BJ (cell line): ENCODE measurements around the gene AGAP1. TPM values are rescaled to one million over a fixed set of nuclear protein-coding genes. Genes with fewer than 3 reads are reported as not detected.

Source experiments
- CTCF ChIA-PET: fragments of 350-600 bp; formaldehyde crosslinking; extraction: SDS; loops from one replicate; lab custom pipeline; 2021; ENCODE audit warnings: antibody characterized with exemption, inconsistent platforms; lab: Yijun Ruan, JAX
- POLR2A ChIA-PET: fragments of 300-600 bp; sonication (Branson Sonifier 250); formaldehyde crosslinking; extraction: SDS; loops from one replicate; lab custom pipeline; 2021; ENCODE audit warnings: antibody characterized with exemption; lab: Charles Lee
- DNase-seq: peaks from one replicate; pipeline ENCODE4 v3.0.0-alpha.2; 2011; ENCODE audit warnings: low read depth
- H3K27me3 ChIP-seq: 2 replicates; pipeline ENCODE4 v1.6.0; 2011; ENCODE audit warnings: low read length; ENCODE audit not compliant: control insufficient read depth, insufficient read depth
- H3K36me3 ChIP-seq: 2 replicates; pipeline ENCODE4 v1.5.1; 2011; ENCODE audit warnings: low read length; ENCODE audit not compliant: control insufficient read depth, insufficient read depth
- H3K4me3 ChIP-seq: 2 replicates; pipeline ENCODE4 v1.5.1; 2011; ENCODE audit warnings: low read depth, mild to moderate bottlenecking, control low read depth, low read length
- CTCF ChIP-seq: IDR thresholded peaks from 2 replicates; pipeline ENCODE4 v1.5.1; 2011; ENCODE audit warnings: low read depth, mild to moderate bottlenecking, control low read depth, inconsistent platforms, low read length, moderate library complexity; ENCODE audit not compliant: insufficient read depth
- polyA plus RNA-seq: library from polyadenylated mRNA; depleted of rRNA; stranded (reverse); fragments of >200 nt; gene quantifications from 2 replicates; pipeline ENCODE4 v1.2.3, GENCODE V29; 2011

Gene AGAP1
- polyA plus RNA-seq, 1 experiment: 14.9 TPM

GRCh38 chr2:235592430-235592829, 98.6 kb downstream of the AGAP1 start:
- ChIA-PET CTCF (interaction anchor here (0.9 to 9.2 kb wide), 8 partner anchors 12 to 458 kb away, joined by 3 to 170 read pairs (median 19); no protein-coding TSS in a partner anchor), POLR2A (no interaction called here)
- no peaks in the 10 kb centered on the region for H3K27me3 ChIP-seq
- no peak for DNase-seq
- TF ChIP-seq CTCF: no peak
- no peaks in the 10 kb centered on the region for H3K36me3 ChIP-seq
- no peak overlapping the region for H3K4me3 ChIP-seq

GRCh38 chr2:235592836-235593235, 99.0 kb downstream of the AGAP1 start:
- no peak for DNase-seq
- Histone ChIP-seq H3K4me3 (no peak overlapping the region), H3K27me3 (no peaks in the 10 kb centered on the region), H3K36me3 (no peaks in the 10 kb centered on the region)
- TF ChIP-seq CTCF: no peak
- POLR2A ChIA-PET: no interaction called here
- CTCF ChIA-PET: interaction anchor here (0.6 to 9.2 kb wide), 11 partner anchors 12 to 458 kb away, joined by 3 to 170 read pairs (median 6); no protein-coding TSS in a partner anchor

- ChIA-PET CTCF (interaction anchor here (0.7 to 9.2 kb wide), 23 partner anchors 11 to 473 kb away, joined by 3 to 170 read pairs (median 4); no protein-coding TSS in a partner anchor), POLR2A (interaction anchor here (1.1 kb wide), 1 partner anchor 155 kb away, joined by 5 read pairs; no protein-coding TSS in a partner anchor)
- Histone ChIP-seq H3K36me3 (no peaks in the 10 kb centered on the region), H3K4me3 (no peak overlapping the region), H3K27me3 (no peaks in the 10 kb centered on the region)
- no peak for DNase-seq
- TF ChIP-seq CTCF: peak; percentile 60
These were observed 100.2 kb downstream of the AGAP1 start for GRCh38 chr2:235594041-235594440.

- POLR2A ChIA-PET: no interaction called here
- H3K4me3 ChIP-seq: no peak overlapping the region
- CTCF ChIA-PET: interaction anchor here (0.6 to 9.2 kb wide), 32 partner anchors 8 to 1581 kb away, joined by 3 to 170 read pairs (median 4); no protein-coding TSS in a partner anchor
- DNase-seq: no peak
- TF ChIP-seq CTCF: no peak
- no peaks in the 10 kb centered on the region for H3K36me3 ChIP-seq
- H3K27me3 ChIP-seq: no peaks in the 10 kb centered on the region
These were observed 101.1 kb downstream of the AGAP1 start for GRCh38 chr2:235594964-235595363.

- Histone ChIP-seq H3K36me3 (no peaks in the 10 kb centered on the region), H3K4me3 (no peak overlapping the region), H3K27me3 (no peaks in the 10 kb centered on the region)
- CTCF ChIA-PET: interaction anchor here (0.6 to 9.2 kb wide), 46 partner anchors 9 to 1582 kb away, joined by 3 to 170 read pairs (median 4); no protein-coding TSS in a partner anchor
- peak; percentile 23 for DNase-seq
- POLR2A ChIA-PET: no interaction called here
- TF ChIP-seq CTCF: peak; percentile 85
These were observed 101.7 kb downstream of the AGAP1 start for GRCh38 chr2:235595422-235596010.
